Natural killer cell (primary cell): ENCODE measurements around the gene GPR157. TPM values are rescaled to one million over a fixed set of nuclear protein-coding genes. Genes with fewer than 3 reads are reported as not detected.

Experiments
- ATAC-seq, 3 donors: fragments of 150-1000 bp in 2 of 3; fragments of 200-7000 bp in 1 of 3; cut with Tn5 transposase; 1 replicate in 1 of 3; 2 replicates in 2 of 3; pipeline ENCODE4 v1.10.0; 2021; ENCODE audit warnings: mild to moderate bottlenecking in 2 of 3, moderate library complexity in 2 of 3
- DNase-seq, 2 donors: peaks; one replicate each; pipeline versions ENCODE4 v3.0.0 to v3.0.0-alpha.2; 2013 to 2021; ENCODE audit warnings: mixed read lengths in 1 of 2
- H3K27ac ChIP-seq: one replicate; pipeline ENCODE4 v1.5.1; 2013; ENCODE audit warnings: mild to moderate bottlenecking, low read length
- H3K27me3 ChIP-seq: one replicate; pipeline ENCODE4 v1.6.1; 2013; ENCODE audit warnings: low read length; ENCODE audit not compliant: control insufficient read depth, insufficient read depth
- H3K36me3 ChIP-seq: one replicate; pipeline ENCODE4 v1.6.1; 2013; ENCODE audit warnings: low read length; ENCODE audit not compliant: control insufficient read depth, insufficient read depth
- H3K4me1 ChIP-seq: one replicate; pipeline ENCODE4 v1.6.1; 2013; ENCODE audit warnings: low read length; ENCODE audit not compliant: control insufficient read depth, insufficient read depth
- H3K4me3 ChIP-seq: one replicate; pipeline ENCODE4 v1.5.1; 2013; ENCODE audit warnings: low read length
- H3K9me3 ChIP-seq: one replicate; pipeline ENCODE4 v1.6.1; 2013; ENCODE audit warnings: low read length; ENCODE audit not compliant: control insufficient read depth, insufficient read depth
- H3K27ac Mint-ChIP-seq, 2 donors: one replicate each; pipeline ENCODE4 v1.8.0; 2022; ENCODE audit warnings: mild to moderate bottlenecking in 2 of 2, mixed read lengths in 2 of 2, moderate library complexity in 1 of 2
- H3K27me3 Mint-ChIP-seq, 2 donors: one replicate each; pipeline ENCODE4 v1.8.0; 2022; ENCODE audit warnings: low read depth in 2 of 2, mixed read lengths in 2 of 2
- H3K36me3 Mint-ChIP-seq: one replicate; pipeline ENCODE4 v1.8.0; 2022; ENCODE audit warnings: mixed read lengths
- H3K4me1 Mint-ChIP-seq, 2 donors: one replicate each; pipeline ENCODE4 v1.8.0; 2022; ENCODE audit warnings: mixed read lengths in 2 of 2
- H3K4me3 Mint-ChIP-seq: one replicate; pipeline ENCODE4 v1.8.0; 2022; ENCODE audit warnings: mild to moderate bottlenecking, moderate library complexity, mixed read lengths
- H3K9me3 Mint-ChIP-seq, 2 donors: one replicate each; pipeline ENCODE4 v1.8.0; 2022; ENCODE audit warnings: mixed read lengths in 2 of 2
- WGBS: methylation state at CpG from one replicate; pipeline ENCODE4 v1.1.7; 2013; ENCODE audit warnings: missing lambda C conversion rate; ENCODE audit not compliant: insufficient coverage; 5-methylcytosine and 5-hydroxymethylcytosine counted together
- intact Hi-C: fragments of 100-400 bp; cut with micrococcal nuclease; formaldehyde crosslinking; loops from one replicate; pipeline ENCODE4 v1.14.2; 2022
- total RNA-seq, 4 donors: library from RNA; stranded (reverse); fragments of 120-200 nt in 1 of 4; gene quantifications; one replicate each; pipeline versions ENCODE4 v1.2.3 to v1.2.4, GENCODE V29; 2013 to 2022
- TF ChIP-seq, protein P1 (sequence below): fragments of 200-600 bp; IDR thresholded peaks from one replicate; pipeline ENCODE4 v1.8.0; 2022; ENCODE audit warnings: antibody characterized with exemption

Gene GPR157
- total RNA-seq, 3 donors from 2014 or later (not counting 1 experiment from before 2014, with no cell fraction given) = 1.00 to 1.2 (median 1.1) TPM

DNA sequence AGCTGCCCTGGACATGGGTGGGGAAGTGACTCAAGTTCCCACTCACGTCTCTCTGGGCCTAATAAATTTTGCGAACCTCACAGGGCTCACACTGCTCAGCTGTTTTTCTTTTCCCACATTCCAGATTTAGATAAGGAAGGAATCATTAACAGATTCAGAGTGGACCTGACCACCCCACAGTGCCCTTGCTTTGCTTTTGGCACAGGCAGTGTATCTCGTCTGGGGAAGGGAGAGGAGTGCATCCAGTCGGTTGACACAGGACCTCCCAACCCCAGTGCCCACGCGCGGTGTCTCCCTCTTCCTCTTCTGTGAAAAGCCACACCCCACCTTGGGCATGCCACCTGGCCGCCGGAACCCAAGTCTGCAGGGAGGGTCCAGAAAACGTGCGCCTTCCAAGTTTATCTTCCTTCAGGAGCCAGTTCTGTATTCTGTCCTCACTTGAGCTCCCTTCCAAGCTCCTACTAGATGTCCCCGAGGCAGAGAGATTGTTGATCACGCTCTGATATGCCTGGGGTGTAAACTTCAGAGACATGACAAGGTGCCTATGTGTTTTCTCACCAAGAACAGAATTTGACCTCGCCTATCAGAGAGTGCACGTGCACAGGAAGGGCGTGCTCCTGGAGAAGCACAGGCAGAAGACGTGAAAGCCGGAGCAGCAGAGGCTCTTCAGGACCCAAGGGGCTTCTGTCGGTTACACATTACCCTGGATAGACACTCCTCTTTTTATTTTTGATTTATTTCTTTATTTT lies 50.0 kb downstream of the GPR157 start:
- Mint-ChIP-seq H3K36me3 (no peaks in the 10 kb centered on the region), H3K4me1 (peaks cover 19 to 23% of the 10 kb centered on the region in 2 donors), H3K27me3 (peaks cover 12 to 40% of the 10 kb centered on the region in 2 donors), H3K9me3 (no peaks in the 10 kb centered on the region), H3K4me3 (no peak overlapping the region), H3K27ac (no peak overlapping the region)
- peaks cover 32% of the 10 kb centered on the region for H3K4me1 ChIP-seq
- H3K9me3 ChIP-seq = no peaks in the 10 kb centered on the region
- 31% methylated on average over 19 of the region's 19 CpGs for WGBS
- no peak overlapping the region for H3K27ac ChIP-seq
- ATAC-seq = no peak
- TF ChIP-seq, protein P1, sequence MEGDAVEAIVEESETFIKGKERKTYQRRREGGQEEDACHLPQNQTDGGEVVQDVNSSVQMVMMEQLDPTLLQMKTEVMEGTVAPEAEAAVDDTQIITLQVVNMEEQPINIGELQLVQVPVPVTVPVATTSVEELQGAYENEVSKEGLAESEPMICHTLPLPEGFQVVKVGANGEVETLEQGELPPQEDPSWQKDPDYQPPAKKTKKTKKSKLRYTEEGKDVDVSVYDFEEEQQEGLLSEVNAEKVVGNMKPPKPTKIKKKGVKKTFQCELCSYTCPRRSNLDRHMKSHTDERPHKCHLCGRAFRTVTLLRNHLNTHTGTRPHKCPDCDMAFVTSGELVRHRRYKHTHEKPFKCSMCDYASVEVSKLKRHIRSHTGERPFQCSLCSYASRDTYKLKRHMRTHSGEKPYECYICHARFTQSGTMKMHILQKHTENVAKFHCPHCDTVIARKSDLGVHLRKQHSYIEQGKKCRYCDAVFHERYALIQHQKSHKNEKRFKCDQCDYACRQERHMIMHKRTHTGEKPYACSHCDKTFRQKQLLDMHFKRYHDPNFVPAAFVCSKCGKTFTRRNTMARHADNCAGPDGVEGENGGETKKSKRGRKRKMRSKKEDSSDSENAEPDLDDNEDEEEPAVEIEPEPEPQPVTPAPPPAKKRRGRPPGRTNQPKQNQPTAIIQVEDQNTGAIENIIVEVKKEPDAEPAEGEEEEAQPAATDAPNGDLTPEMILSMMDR = no peak
- H3K27me3 ChIP-seq = peaks cover 9% of the 10 kb centered on the region
- intact Hi-C loops = no loop called here
- H3K36me3 ChIP-seq = no peaks in the 10 kb centered on the region
- no peak overlapping the region for H3K4me3 ChIP-seq
- no peak for DNase-seq

DNA sequence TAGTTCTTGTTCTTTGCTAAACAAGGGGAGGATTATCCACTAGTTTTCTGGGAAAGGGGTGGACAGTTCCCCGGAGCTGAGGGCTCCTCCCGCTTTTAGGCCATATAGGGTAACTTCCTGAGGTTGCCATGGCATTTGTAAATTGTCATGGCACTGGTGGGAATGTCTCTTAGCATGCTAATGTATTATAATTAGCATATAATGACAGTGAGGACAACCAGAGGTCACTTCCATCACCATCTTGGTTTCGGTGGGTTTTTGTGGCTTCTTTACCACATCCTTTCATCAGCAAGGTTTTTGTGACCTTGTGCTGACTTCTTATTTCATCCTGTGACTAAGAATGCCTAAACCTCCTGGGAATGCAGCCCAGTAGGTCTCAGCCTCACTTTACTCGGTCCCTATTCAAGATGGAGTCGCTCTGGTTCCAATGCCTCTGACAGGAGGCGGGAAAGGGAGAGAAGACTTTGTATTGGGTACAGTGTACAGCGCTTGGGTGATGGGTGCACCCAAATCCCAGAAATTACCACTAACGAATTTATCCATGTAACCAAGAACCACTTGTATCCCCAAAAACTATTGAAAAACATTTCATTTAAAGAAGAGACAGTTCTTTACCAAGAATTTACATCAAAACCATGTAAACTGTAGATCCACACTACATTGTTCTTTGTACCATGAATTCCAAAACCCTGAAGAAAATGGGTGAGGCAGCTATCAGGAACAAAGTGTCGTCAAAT lies 50.7 kb downstream of the GPR157 start:
- no peak overlapping the region for H3K27ac Mint-ChIP-seq
- DNase-seq = no peak
- peak in 2 of 3 donors; percentile 26 to 35 for ATAC-seq
- 62% methylated on average over 7 of the region's 9 CpGs for WGBS
- no peak overlapping the region for H3K27ac ChIP-seq
- TF ChIP-seq, protein P1 = no peak
- H3K4me1 Mint-ChIP-seq = peaks cover 19 to 23% of the 10 kb centered on the region in 2 donors
- H3K4me3 ChIP-seq = no peak overlapping the region
- H3K36me3 Mint-ChIP-seq = no peaks in the 10 kb centered on the region
- H3K27me3 ChIP-seq = peaks cover 9% of the 10 kb centered on the region
- no peaks in the 10 kb centered on the region for H3K36me3 ChIP-seq
- no peak overlapping the region for H3K4me3 Mint-ChIP-seq
- no peaks in the 10 kb centered on the region for H3K9me3 Mint-ChIP-seq
- H3K27me3 Mint-ChIP-seq = peaks cover 12 to 40% of the 10 kb centered on the region in 2 donors
- H3K4me1 ChIP-seq = peaks cover 29% of the 10 kb centered on the region
- intact Hi-C loops = no loop called here
- H3K9me3 ChIP-seq = no peaks in the 10 kb centered on the region

DNA sequence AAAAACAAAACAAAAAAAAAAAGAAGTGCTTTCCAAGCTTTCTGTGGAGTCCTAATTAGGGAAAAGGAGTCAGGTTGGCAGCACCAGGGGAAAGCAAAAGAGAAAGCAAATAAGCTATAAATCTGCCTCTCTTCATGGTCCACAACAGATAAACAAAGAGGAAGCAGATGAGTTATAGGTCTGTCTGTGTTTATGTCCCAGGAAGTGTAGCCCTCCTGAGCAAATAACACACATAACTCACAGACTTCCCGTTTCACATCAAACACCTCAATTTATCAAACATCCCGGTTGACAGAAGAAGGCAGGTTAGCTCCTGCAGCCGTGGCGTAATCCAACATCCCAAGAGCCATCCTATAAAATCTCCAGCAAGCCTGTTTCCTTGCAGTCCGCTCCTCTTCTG lies 53.9 kb downstream of the GPR157 start:
- intact Hi-C loops = no loop called here
- H3K4me3 ChIP-seq = no peak overlapping the region
- peaks cover 9% of the 10 kb centered on the region for H3K27me3 ChIP-seq
- DNase-seq (no peak), ATAC-seq (no peak)
- WGBS = 26% methylated on average over 5 of the region's 5 CpGs
- no peaks in the 10 kb centered on the region for H3K36me3 Mint-ChIP-seq
- no peaks in the 10 kb centered on the region for H3K9me3 ChIP-seq
- H3K4me1 ChIP-seq = peaks cover 29% of the 10 kb centered on the region
- TF ChIP-seq, protein P1 = no peak
- peaks cover 16 to 19% of the 10 kb centered on the region in 2 donors for H3K27me3 Mint-ChIP-seq
- H3K4me3 Mint-ChIP-seq = no peak overlapping the region
- no peaks in the 10 kb centered on the region for H3K9me3 Mint-ChIP-seq
- no peak overlapping the region for H3K27ac ChIP-seq
- H3K27ac Mint-ChIP-seq = no peak overlapping the region
- peaks cover 18 to 19% of the 10 kb centered on the region in 2 donors for H3K4me1 Mint-ChIP-seq
- H3K36me3 ChIP-seq = no peaks in the 10 kb centered on the region
